Hepatocyte (in vitro differentiated cells): ENCODE results near the gene BMP4. TPM values are rescaled to one million over a fixed set of nuclear protein-coding genes. Genes with fewer than 3 reads are reported as not detected.

Experiments used
- DNase-seq: peaks from one replicate; pipeline ENCODE4 v3.0.0-alpha.2; 2016; ENCODE audit warnings: low spot score
- H2AFZ ChIP-seq: fragments of 200-600 bp; sonication (generic); 2 replicates; pipeline ENCODE4 v1.6.0; 2016; ENCODE audit warnings: antibody characterized with exemption, mild to moderate bottlenecking
- H3K27ac ChIP-seq: fragments of 200-600 bp; sonication (generic); 2 replicates; pipeline ENCODE4 v1.5.1; 2016; ENCODE audit warnings: mild to moderate bottlenecking
- H3K27me3 ChIP-seq: fragments of 200-600 bp; sonication (generic); 2 replicates; pipeline ENCODE4 v1.6.1; 2016
- H3K36me3 ChIP-seq: fragments of 200-600 bp; sonication (generic); replicated peaks from 2 replicates; pipeline ENCODE4 v1.5.1; 2016; ENCODE audit warnings: low read depth; ENCODE audit not compliant: insufficient read depth
- H3K4me1 ChIP-seq: fragments of 200-600 bp; sonication (generic); 2 replicates; pipeline ENCODE4 v1.5.1; 2016; ENCODE audit warnings: mild to moderate bottlenecking, moderate library complexity; ENCODE audit not compliant: insufficient read depth
- H3K4me2 ChIP-seq: fragments of 200-600 bp; sonication (generic); 2 replicates; pipeline ENCODE4 v1.6.0; 2016
- H3K4me3 ChIP-seq: fragments of 200-600 bp; sonication (generic); 2 replicates; pipeline ENCODE4 v1.5.1; 2016; ENCODE audit warnings: mild to moderate bottlenecking
- H3K79me2 ChIP-seq: fragments of 200-600 bp; sonication (generic); 2 replicates; pipeline ENCODE4 v1.6.0; 2017; ENCODE audit warnings: mild to moderate bottlenecking
- H3K9me2 ChIP-seq: fragments of 200-600 bp; sonication (generic); replicated peaks from 2 replicates; pipeline ENCODE4 v1.6.0; 2017; ENCODE audit warnings: mild to moderate bottlenecking; ENCODE audit not compliant: insufficient read depth
- H3K9me3 ChIP-seq: fragments of 200-600 bp; sonication (generic); 2 replicates; pipeline ENCODE4 v1.5.1; 2016; ENCODE audit warnings: low read depth, mild to moderate bottlenecking
- H4K20me1 ChIP-seq: fragments of 200-600 bp; sonication (generic); 2 replicates; pipeline ENCODE4 v1.6.0; 2016; ENCODE audit warnings: mild to moderate bottlenecking; ENCODE audit not compliant: insufficient read depth, poor library complexity, severe bottlenecking
- EZH2 ChIP-seq: fragments of 200-600 bp; sonication (generic); IDR thresholded peaks from 2 replicates; pipeline ENCODE4 v1.6.1; 2016; ENCODE audit warnings: antibody characterized with exemption, mild to moderate bottlenecking, borderline replicate concordance
- EZH2phosphoT487 ChIP-seq: fragments of 200-600 bp; sonication (generic); IDR thresholded peaks from one replicate; pipeline ENCODE4 v1.6.1; 2018; ENCODE audit warnings: antibody characterized with exemption, mild to moderate bottlenecking, low read depth, moderate library complexity; ENCODE audit not compliant: unreplicated experiment, severe bottlenecking
- WGBS: methylation state at CpG from one replicate; pipeline ENCODE4 v1.1.6; 2016; ENCODE audit warnings: low lambda C conversion rate; ENCODE audit errors: missing lambda C conversion rate; 5-methylcytosine and 5-hydroxymethylcytosine counted together
- polyA plus RNA-seq: library from polyadenylated mRNA; unstranded; fragments of >200 nt; fragmentation: Nextera tagmentation; extraction: Ambion mirVana; gene quantifications from 2 replicates; pipeline ENCODE4 v1.2.1, GENCODE V29; 2016
- total RNA-seq: library from RNA; depleted of rRNA; stranded (reverse); fragments of >200 nt; gene quantifications from 2 replicates; pipeline ENCODE4 v1.2.3, GENCODE V29; 2014
- TF ChIP-seq, protein P1 (sequence below): fragments of 200-600 bp; sonication (generic); IDR thresholded peaks from 2 replicates; pipeline ENCODE4 v1.5.1; 2016; ENCODE audit warnings: antibody characterized with exemption, mild to moderate bottlenecking; ENCODE audit not compliant: poor library complexity

The BMP4 gene
- total and polyA plus RNA-seq, 2 experiments from 2014 or later: 50.6 to 56.0 TPM

DNA sequence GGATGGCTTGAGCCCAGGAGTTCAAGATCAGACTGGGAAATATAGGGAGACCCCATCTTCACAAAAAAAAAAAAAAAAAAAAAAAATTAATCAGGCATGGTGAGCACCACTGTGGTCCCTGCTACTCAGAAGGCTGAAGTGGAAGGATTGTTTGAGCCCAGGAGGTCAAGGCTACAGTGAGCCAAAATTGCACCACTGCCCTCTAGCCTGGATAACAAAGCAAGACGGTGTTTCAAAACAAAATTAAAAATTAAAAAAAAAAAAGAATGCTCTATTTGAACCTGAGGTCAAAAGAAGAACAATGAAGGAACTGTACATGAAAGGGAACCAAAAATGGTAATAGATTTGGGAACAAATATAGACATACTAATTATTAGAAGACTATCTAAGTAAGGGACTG, 40.4 kb downstream of the BMP4 start:
- TF ChIP-seq EZH2phosphoT487: no peak
- TF ChIP-seq, protein P1, sequence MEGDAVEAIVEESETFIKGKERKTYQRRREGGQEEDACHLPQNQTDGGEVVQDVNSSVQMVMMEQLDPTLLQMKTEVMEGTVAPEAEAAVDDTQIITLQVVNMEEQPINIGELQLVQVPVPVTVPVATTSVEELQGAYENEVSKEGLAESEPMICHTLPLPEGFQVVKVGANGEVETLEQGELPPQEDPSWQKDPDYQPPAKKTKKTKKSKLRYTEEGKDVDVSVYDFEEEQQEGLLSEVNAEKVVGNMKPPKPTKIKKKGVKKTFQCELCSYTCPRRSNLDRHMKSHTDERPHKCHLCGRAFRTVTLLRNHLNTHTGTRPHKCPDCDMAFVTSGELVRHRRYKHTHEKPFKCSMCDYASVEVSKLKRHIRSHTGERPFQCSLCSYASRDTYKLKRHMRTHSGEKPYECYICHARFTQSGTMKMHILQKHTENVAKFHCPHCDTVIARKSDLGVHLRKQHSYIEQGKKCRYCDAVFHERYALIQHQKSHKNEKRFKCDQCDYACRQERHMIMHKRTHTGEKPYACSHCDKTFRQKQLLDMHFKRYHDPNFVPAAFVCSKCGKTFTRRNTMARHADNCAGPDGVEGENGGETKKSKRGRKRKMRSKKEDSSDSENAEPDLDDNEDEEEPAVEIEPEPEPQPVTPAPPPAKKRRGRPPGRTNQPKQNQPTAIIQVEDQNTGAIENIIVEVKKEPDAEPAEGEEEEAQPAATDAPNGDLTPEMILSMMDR: no peak
- TF ChIP-seq EZH2: no peak
- no peaks in the 10 kb centered on the region for H3K36me3 ChIP-seq

DNA sequence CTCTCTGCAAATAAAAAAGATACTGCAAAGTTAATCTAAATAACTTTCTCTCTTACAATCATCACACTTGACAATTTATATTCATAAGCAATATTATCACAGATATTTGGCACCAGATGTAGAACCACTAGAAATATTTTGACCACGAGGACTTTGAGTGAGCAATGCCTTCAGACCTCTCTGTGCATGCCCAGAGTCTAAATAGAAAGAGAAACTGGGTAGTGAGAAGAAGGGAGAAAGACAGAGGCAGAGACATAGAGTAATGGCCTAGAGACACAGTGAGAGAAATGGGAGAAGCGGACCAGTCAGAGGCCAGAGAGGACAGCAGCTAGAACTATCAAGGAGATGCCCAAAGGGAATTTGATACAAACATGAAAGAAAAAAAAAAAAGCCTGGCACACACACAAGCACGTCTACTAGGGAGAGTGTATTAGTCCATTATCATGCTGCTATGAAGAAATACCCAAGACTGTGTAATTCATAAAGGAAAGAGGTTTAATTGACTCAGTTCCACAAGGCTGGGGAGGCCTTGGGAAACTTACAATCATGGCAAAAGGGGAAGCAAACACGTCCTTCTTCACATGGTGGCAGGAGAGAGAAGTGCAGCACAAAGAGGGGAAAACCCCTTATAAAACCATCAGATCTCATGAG, 41.1 kb downstream of the BMP4 start:
- DNase-seq: no peak
- 86% methylated on average over 4 of the region's 4 CpGs for WGBS
- Histone ChIP-seq H3K4me1 (peaks cover 12% of the 10 kb centered on the region), H3K4me2 (no peak overlapping the region), H3K36me3 (no peaks in the 10 kb centered on the region), H3K9me2 (no peaks in the 10 kb centered on the region), H3K9me3 (no peaks in the 10 kb centered on the region), H3K79me2 (no peaks in the 10 kb centered on the region), H3K27me3 (no peaks in the 10 kb centered on the region), H3K27ac (no peak overlapping the region), H3K4me3 (no peak overlapping the region), H2AFZ (no peak overlapping the region), H4K20me1 (no peaks in the 10 kb centered on the region)
- TF ChIP-seq EZH2phosphoT487: no peak
- no peak for TF ChIP-seq EZH2
- TF ChIP-seq, protein P1: no peak

More for the DNA sequence above, 40.4 kb downstream of the BMP4 start:
- Histone ChIP-seq H3K4me2 (no peak overlapping the region), H3K27ac (no peak overlapping the region), H3K9me3 (no peaks in the 10 kb centered on the region), H3K27me3 (no peaks in the 10 kb centered on the region), H3K4me1 (peaks cover 12% of the 10 kb centered on the region), H3K4me3 (no peak overlapping the region), H2AFZ (no peak overlapping the region), H3K79me2 (no peaks in the 10 kb centered on the region), H4K20me1 (no peaks in the 10 kb centered on the region), H3K9me2 (no peaks in the 10 kb centered on the region)
- WGBS: 93% methylated on average over 1 of the region's 1 CpG
- DNase-seq: no peak

DNA sequence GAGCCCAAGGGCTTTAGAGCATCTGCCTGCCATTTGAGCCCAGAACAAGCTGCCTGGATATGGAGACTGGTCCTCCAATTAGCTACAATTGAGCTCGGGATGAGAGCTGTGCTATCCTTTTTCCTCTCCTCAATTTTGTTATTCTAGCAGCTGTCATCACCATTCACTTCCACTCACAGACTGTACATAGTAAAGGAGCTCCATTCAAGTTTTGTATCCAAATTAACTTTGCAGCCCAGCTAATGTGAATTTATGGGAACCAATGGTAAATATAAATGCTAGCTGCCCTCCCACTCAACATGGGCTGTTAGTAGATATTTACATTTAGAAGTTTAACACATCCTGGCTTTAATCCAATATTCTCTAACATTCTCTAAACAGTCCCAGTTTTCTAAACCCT, 44.6 kb downstream of the BMP4 start:
- WGBS: 68% methylated on average over 1 of the region's 1 CpG
- peak; percentile 42 for DNase-seq
- no peak overlapping the region for H3K27ac ChIP-seq

More for the DNA sequence above, 44.6 kb downstream of the BMP4 start:
- Histone ChIP-seq H3K4me1 (peaks cover 12% of the 10 kb centered on the region), H3K36me3 (no peaks in the 10 kb centered on the region), H3K9me2 (no peaks in the 10 kb centered on the region), H3K4me3 (no peak overlapping the region), H3K27me3 (no peaks in the 10 kb centered on the region), H3K9me3 (no peaks in the 10 kb centered on the region), H3K4me2 (no peak overlapping the region), H4K20me1 (no peaks in the 10 kb centered on the region), H3K79me2 (no peaks in the 10 kb centered on the region), H2AFZ (no peak overlapping the region)
- TF ChIP-seq EZH2phosphoT487: peak; percentile 99
- TF ChIP-seq, protein P1: no peak
